CD14-positive monocyte (primary cell): ENCODE data around the gene GNB5. TPM values are rescaled to one million over a fixed set of nuclear protein-coding genes. Genes with fewer than 3 reads are reported as not detected.

ENCODE experiments used
- DNase-seq, 3 donors: peaks; one replicate each; pipeline ENCODE4 v3.0.0-alpha.2; 2011 to 2022
- H2AFZ ChIP-seq: 2 replicates; pipeline ENCODE4 v1.6.0; 2012; ENCODE audit warnings: mild to moderate bottlenecking, low read depth, low read length, inconsistent platforms; ENCODE audit not compliant: insufficient read depth, poor library complexity, severe bottlenecking
- H3K27ac ChIP-seq, 2 donors: 1 replicate in 1 of 2; 2 replicates in 1 of 2; pipeline ENCODE4 v1.5.1; 2012 to 2013; ENCODE audit warnings: low read length in 2 of 2, control low read depth in 1 of 2, inconsistent platforms in 1 of 2, low read depth in 1 of 2, mild to moderate bottlenecking in 1 of 2
- H3K27me3 ChIP-seq, 2 donors: one replicate each; pipeline versions ENCODE4 v1.6.0 to v1.6.1; 2011 to 2013; ENCODE audit warnings: low read length in 2 of 2; ENCODE audit not compliant: control insufficient read depth in 2 of 2, insufficient read depth in 2 of 2
- H3K36me3 ChIP-seq, 2 donors: replicated peaks in 1 of 2; 1 replicate in 1 of 2; 2 replicates in 1 of 2; pipeline versions ENCODE4 v1.5.1 to v1.6.1; 2012 to 2013; ENCODE audit warnings: low read length in 2 of 2, control low read depth in 1 of 2, inconsistent platforms in 1 of 2, mild to moderate bottlenecking in 1 of 2; ENCODE audit not compliant: insufficient read depth in 2 of 2, control insufficient read depth in 1 of 2
- H3K4me1 ChIP-seq, 2 donors: 1 replicate in 1 of 2; 2 replicates in 1 of 2; pipeline versions ENCODE4 v1.5.1 to v1.6.1; 2012 to 2013; ENCODE audit warnings: low read length in 2 of 2, control low read depth in 1 of 2, inconsistent platforms in 1 of 2, mild to moderate bottlenecking in 1 of 2, moderate library complexity in 1 of 2; ENCODE audit not compliant: insufficient read depth in 2 of 2, control insufficient read depth in 1 of 2
- H3K4me2 ChIP-seq: replicated peaks from 2 replicates; pipeline ENCODE3; 2012; ENCODE audit warnings: low read length, moderate library complexity, mild to moderate bottlenecking; ENCODE audit not compliant: poor library complexity, severe bottlenecking; ENCODE audit errors: extremely low read depth
- H3K4me3 ChIP-seq, 3 experiments: fragments of 200-600 bp in 1 of 3; sonication (generic) in 1 of 3; replicated peaks in 1 of 3; 1 replicate in 2 of 3; 2 replicates in 1 of 3; pipeline ENCODE4 v1.5.1; 2011 to 2013; ENCODE audit warnings: low read length in 3 of 3, mild to moderate bottlenecking in 3 of 3, control low read depth in 2 of 3, low read depth in 2 of 3, inconsistent platforms in 1 of 3, moderate library complexity in 1 of 3
- H3K79me2 ChIP-seq: 2 replicates; pipeline ENCODE4 v1.6.0; 2012; ENCODE audit warnings: mild to moderate bottlenecking, control low read depth, inconsistent platforms, low read length, moderate library complexity; ENCODE audit not compliant: insufficient read depth
- H3K9ac ChIP-seq: 2 replicates; pipeline ENCODE4 v1.6.0; 2017; ENCODE audit warnings: low read length, mild to moderate bottlenecking; ENCODE audit not compliant: insufficient read depth, poor library complexity, severe bottlenecking
- H3K9me3 ChIP-seq, 2 donors: replicated peaks in 1 of 2; 1 replicate in 1 of 2; 2 replicates in 1 of 2; pipeline versions ENCODE4 v1.5.1 to v1.6.1; 2012 to 2013; ENCODE audit warnings: low read length in 2 of 2, control low read depth in 1 of 2; ENCODE audit not compliant: control insufficient read depth in 1 of 2, insufficient read depth in 1 of 2
- H4K20me1 ChIP-seq: 2 replicates; pipeline ENCODE4 v1.6.0; 2012; ENCODE audit warnings: mild to moderate bottlenecking, low read length, control low read depth, moderate library complexity; ENCODE audit not compliant: insufficient read depth
- H3K27ac Mint-ChIP-seq, 7 donors: one replicate each; pipeline ENCODE4 v1.8.0; 2020; ENCODE audit warnings: mild to moderate bottlenecking in 7 of 7, mixed read lengths in 7 of 7, moderate library complexity in 6 of 7, inconsistent platforms in 2 of 7
- H3K27me3 Mint-ChIP-seq, 3 donors: one replicate each; pipeline ENCODE4 v1.8.0; 2021 to 2022; ENCODE audit warnings: low read depth in 3 of 3, mild to moderate bottlenecking in 3 of 3, mixed read lengths in 3 of 3, moderate library complexity in 3 of 3, inconsistent platforms in 1 of 3
- H3K36me3 Mint-ChIP-seq, 2 donors: one replicate each; pipeline ENCODE4 v1.8.0; 2020; ENCODE audit warnings: mixed read lengths in 2 of 2, inconsistent platforms in 1 of 2, mild to moderate bottlenecking in 1 of 2
- H3K4me1 Mint-ChIP-seq: one replicate; pipeline ENCODE4 v1.8.0; 2020; ENCODE audit warnings: mild to moderate bottlenecking, mixed read lengths
- H3K4me3 Mint-ChIP-seq, 2 donors: one replicate each; pipeline ENCODE4 v1.8.0; 2020; ENCODE audit warnings: mild to moderate bottlenecking in 2 of 2, mixed read lengths in 2 of 2, moderate library complexity in 1 of 2
- H3K9me3 Mint-ChIP-seq, 7 donors: one replicate each; pipeline ENCODE4 v1.8.0; 2020 to 2022; ENCODE audit warnings: mixed read lengths in 7 of 7, mild to moderate bottlenecking in 6 of 7, moderate library complexity in 6 of 7, inconsistent platforms in 2 of 7
- CTCF ChIP-seq: fragments of 200-600 bp; IDR thresholded peaks from one replicate; pipeline ENCODE4 v1.8.0; 2022; ENCODE audit warnings: antibody characterized with exemption, mild to moderate bottlenecking
- WGBS: methylation state at CpG from one replicate; pipeline ENCODE4 v1.1.5; 2013; ENCODE audit warnings: missing lambda C conversion rate; ENCODE audit not compliant: insufficient coverage; 5-methylcytosine and 5-hydroxymethylcytosine counted together
- intact Hi-C, 2 donors: fragments of 100-400 bp; cut with micrococcal nuclease; formaldehyde crosslinking; loops; one replicate each; pipeline versions ENCODE4 v1.15.0 to v1.15.1; 2023
- polyA plus RNA-seq, 3 donors: library from polyadenylated mRNA; depleted of rRNA in 1 of 3; unstranded in 2 of 3; stranded (reverse) in 1 of 3; fragments of 300-500 nt in 2 of 3; fragments of >200 nt in 1 of 3; fragmentation: Illumina TruSeq in 2 of 3; gene quantifications; 1 replicate in 2 of 3; 2 replicates in 1 of 3; pipeline ENCODE4 v1.2.3, GENCODE V29; 2012 to 2021

GNB5 gene
- polyA plus RNA-seq, 3 donors = 3.1 to 5.4 (median 4.3) TPM

- no peaks in the 10 kb centered on the region for H3K9me3 ChIP-seq
- no peak overlapping the region for H3K27ac Mint-ChIP-seq
- intact Hi-C loops = no loop called here
- peak overlapping the region in 1 of 2 donors; percentile 53 for H3K4me3 Mint-ChIP-seq
- no peak overlapping the region for H3K4me3 ChIP-seq
- H3K9ac ChIP-seq = no peak overlapping the region
- no peak overlapping the region for H2AFZ ChIP-seq
- peaks cover 14 to 26% (median 22%) of the 10 kb centered on the region in 3 donors for H3K27me3 Mint-ChIP-seq
- no peak for TF ChIP-seq CTCF
- H3K79me2 ChIP-seq = no peaks in the 10 kb centered on the region
- no peaks in the 10 kb centered on the region for H3K36me3 Mint-ChIP-seq
- H3K4me1 Mint-ChIP-seq = peaks cover 25% of the 10 kb centered on the region
- H3K4me2 ChIP-seq = no peak overlapping the region
- H3K9me3 Mint-ChIP-seq = peaks cover 0 to 6% (median 0%) of the 10 kb centered on the region in 7 donors
- DNase-seq = no peak
- H3K27ac ChIP-seq = no peak overlapping the region
- no peaks in the 10 kb centered on the region for H4K20me1 ChIP-seq
- H3K27me3 ChIP-seq = peaks cover 0 to 14% of the 10 kb centered on the region in 2 donors
- 33% methylated on average over 1 of the region's 3 CpGs for WGBS
- H3K36me3 ChIP-seq = no peaks in the 10 kb centered on the region
- H3K4me1 ChIP-seq = peaks cover 7 to 20% of the 10 kb centered on the region in 2 donors
These were observed 78.0 kb downstream of the GNB5 start for GRCh38 chr15:52113235-52113634.

GRCh38 chr15:52112203-52112750, 78.9 kb downstream of the GNB5 start:
- H3K4me3 ChIP-seq = peak overlapping the region; percentile 24 to 72 (median 31)
- peak overlapping the region; percentile 87 for H3K4me2 ChIP-seq
- Mint-ChIP-seq H3K9me3 (peaks cover 0 to 4% (median 0%) of the 10 kb centered on the region in 7 donors), H3K27ac (peak overlapping the region in 1 of 7 donors; percentile 8), H3K4me3 (peak overlapping the region; percentile 72 to 93), H3K27me3 (peaks cover 14 to 26% (median 22%) of the 10 kb centered on the region in 3 donors), H3K4me1 (peaks cover 25% of the 10 kb centered on the region), H3K36me3 (no peaks in the 10 kb centered on the region)
- peak overlapping the region; percentile 93 for H2AFZ ChIP-seq
- no peaks in the 10 kb centered on the region for H3K9me3 ChIP-seq
- H3K79me2 ChIP-seq = no peaks in the 10 kb centered on the region
- peaks cover 0 to 14% of the 10 kb centered on the region in 2 donors for H3K27me3 ChIP-seq
- WGBS = 3% methylated on average over 61 of the region's 61 CpGs
- intact Hi-C loops = no loop called here
- peaks cover 7 to 20% of the 10 kb centered on the region in 2 donors for H3K4me1 ChIP-seq
- no peaks in the 10 kb centered on the region for H4K20me1 ChIP-seq
- peak overlapping the region; percentile 58 for H3K9ac ChIP-seq
- no peak for TF ChIP-seq CTCF
- DNase-seq = peak in 1 of 3 donors; percentile 24
- H3K36me3 ChIP-seq = no peaks in the 10 kb centered on the region
- H3K27ac ChIP-seq = no peak overlapping the region
